Memory B cell (primary cell): ENCODE data around the gene DPT.

Source experiments
- ATAC-seq: fragments of 150-1000 bp; cut with Tn5 transposase; 2 replicates; pipeline ENCODE4 v1.10.0; 2021; ENCODE audit warnings: low read depth, mild to moderate bottlenecking, moderate library complexity
- DNase-seq, 2 donors: peaks; one replicate each; pipeline ENCODE4 v3.0.0; 2022; ENCODE audit warnings: low spot score in 2 of 2
- H3K27ac Mint-ChIP-seq: one replicate; pipeline ENCODE4 v1.8.0; 2022; ENCODE audit warnings: mild to moderate bottlenecking, moderate library complexity, mixed read lengths
- H3K27me3 Mint-ChIP-seq: one replicate; pipeline ENCODE4 v1.8.0; 2022; ENCODE audit warnings: mixed read lengths
- H3K36me3 Mint-ChIP-seq: one replicate; pipeline ENCODE4 v1.8.0; 2022; ENCODE audit warnings: mild to moderate bottlenecking, mixed read lengths
- H3K4me1 Mint-ChIP-seq: one replicate; pipeline ENCODE4 v1.8.0; 2022; ENCODE audit warnings: mixed read lengths
- H3K4me3 Mint-ChIP-seq: one replicate; pipeline ENCODE4 v1.8.0; 2022; ENCODE audit warnings: mild to moderate bottlenecking, moderate library complexity, mixed read lengths
- H3K9me3 Mint-ChIP-seq: one replicate; pipeline ENCODE4 v1.8.0; 2022; ENCODE audit warnings: mixed read lengths

Gene DPT

GRCh38 chr1:168726719-168727118, 2.3 kb downstream of the DPT start:
- Mint-ChIP-seq H3K27ac (no peak overlapping the region), H3K4me3 (no peak overlapping the region), H3K4me1 (no peaks in the 10 kb centered on the region), H3K9me3 (peaks cover 2% of the 10 kb centered on the region), H3K36me3 (no peaks in the 10 kb centered on the region), H3K27me3 (peaks cover 4% of the 10 kb centered on the region)
- no peak for DNase-seq
- no peak for ATAC-seq

- Mint-ChIP-seq H3K9me3 (peaks cover 2% of the 10 kb centered on the region), H3K36me3 (no peaks in the 10 kb centered on the region), H3K4me3 (no peak overlapping the region), H3K27ac (no peak overlapping the region), H3K4me1 (no peaks in the 10 kb centered on the region), H3K27me3 (peaks cover 8% of the 10 kb centered on the region)
- no peak for DNase-seq
- no peak for ATAC-seq
Measured at GRCh38 chr1:168726281-168726680, 2.7 kb downstream of the DPT start.

- no peak for ATAC-seq
- peaks cover 2% of the 10 kb centered on the region for H3K9me3 Mint-ChIP-seq
- no peak for DNase-seq
- no peaks in the 10 kb centered on the region for H3K4me1 Mint-ChIP-seq
- H3K27ac Mint-ChIP-seq: no peak overlapping the region
- no peaks in the 10 kb centered on the region for H3K36me3 Mint-ChIP-seq
- peaks cover 8% of the 10 kb centered on the region for H3K27me3 Mint-ChIP-seq
- no peak overlapping the region for H3K4me3 Mint-ChIP-seq
Measured at GRCh38 chr1:168725831-168726230, 3.2 kb downstream of the DPT start.

GRCh38 chr1:168725060-168725459, 3.9 kb downstream of the DPT start:
- H3K27me3 Mint-ChIP-seq: peaks cover 8% of the 10 kb centered on the region
- no peaks in the 10 kb centered on the region for H3K36me3 Mint-ChIP-seq
- H3K27ac Mint-ChIP-seq: no peak overlapping the region
- no peak overlapping the region for H3K4me3 Mint-ChIP-seq
- peaks cover 2% of the 10 kb centered on the region for H3K9me3 Mint-ChIP-seq
- ATAC-seq (no peak), DNase-seq (no peak)
- no peaks in the 10 kb centered on the region for H3K4me1 Mint-ChIP-seq

GRCh38 chr1:168723000-168723399, 6.0 kb downstream of the DPT start:
- Mint-ChIP-seq H3K36me3 (no peaks in the 10 kb centered on the region), H3K9me3 (peaks cover 2% of the 10 kb centered on the region), H3K4me1 (no peaks in the 10 kb centered on the region), H3K4me3 (no peak overlapping the region), H3K27me3 (peaks cover 8% of the 10 kb centered on the region), H3K27ac (no peak overlapping the region)
- DNase-seq: no peak
- ATAC-seq: no peak

- Mint-ChIP-seq H3K9me3 (peaks cover 2% of the 10 kb centered on the region), H3K27me3 (peaks cover 10% of the 10 kb centered on the region), H3K4me1 (no peaks in the 10 kb centered on the region), H3K4me3 (no peak overlapping the region), H3K27ac (no peak overlapping the region), H3K36me3 (no peaks in the 10 kb centered on the region)
- no peak for ATAC-seq
- no peak for DNase-seq
Measured at GRCh38 chr1:168720839-168721238, 8.2 kb downstream of the DPT start.

- Mint-ChIP-seq H3K4me3 (no peak overlapping the region), H3K4me1 (no peaks in the 10 kb centered on the region), H3K27me3 (peaks cover 10% of the 10 kb centered on the region), H3K9me3 (no peaks in the 10 kb centered on the region), H3K36me3 (no peaks in the 10 kb centered on the region), H3K27ac (no peak overlapping the region)
- DNase-seq (no peak), ATAC-seq (no peak)
Measured at GRCh38 chr1:168719306-168720111, 9.5 kb downstream of the DPT start.

- no peak for ATAC-seq
- DNase-seq: no peak
- no peak overlapping the region for H3K4me3 Mint-ChIP-seq
Measured at GRCh38 chr1:168717906-168718891, 10.8 kb downstream of the DPT start.

GRCh38 chr1:168714012-168714411, 15.0 kb downstream of the DPT start:
- H3K9me3 Mint-ChIP-seq: no peaks in the 10 kb centered on the region
- ATAC-seq (no peak), DNase-seq (no peak)
- H3K4me3 Mint-ChIP-seq: no peak overlapping the region
- no peaks in the 10 kb centered on the region for H3K4me1 Mint-ChIP-seq
- no peaks in the 10 kb centered on the region for H3K36me3 Mint-ChIP-seq
- no peak overlapping the region for H3K27ac Mint-ChIP-seq
- peaks cover 3% of the 10 kb centered on the region for H3K27me3 Mint-ChIP-seq

More at GRCh38 chr1:168717906-168718891, 10.8 kb downstream of the DPT start:
- Mint-ChIP-seq H3K36me3 (no peaks in the 10 kb centered on the region), H3K9me3 (no peaks in the 10 kb centered on the region), H3K4me1 (no peaks in the 10 kb centered on the region), H3K27me3 (peaks cover 10% of the 10 kb centered on the region), H3K27ac (no peak overlapping the region)

GRCh38 chr1:168709405-168710363, 19.3 kb downstream of the DPT start:
- H3K4me1 Mint-ChIP-seq: no peaks in the 10 kb centered on the region
- peaks cover 3% of the 10 kb centered on the region for H3K27me3 Mint-ChIP-seq
- H3K27ac Mint-ChIP-seq: no peak overlapping the region
- H3K36me3 Mint-ChIP-seq: no peaks in the 10 kb centered on the region
- ATAC-seq (no peak), DNase-seq (no peak)
- no peak overlapping the region for H3K4me3 Mint-ChIP-seq
- peaks cover 2% of the 10 kb centered on the region for H3K9me3 Mint-ChIP-seq

- Mint-ChIP-seq H3K27me3 (peaks cover 3% of the 10 kb centered on the region), H3K36me3 (no peaks in the 10 kb centered on the region), H3K4me1 (no peaks in the 10 kb centered on the region), H3K4me3 (no peak overlapping the region), H3K9me3 (peaks cover 2% of the 10 kb centered on the region), H3K27ac (no peak overlapping the region)
- DNase-seq (no peak), ATAC-seq (no peak)
Measured at GRCh38 chr1:168708698-168709404, 20.2 kb downstream of the DPT start.

- no peak overlapping the region for H3K4me3 Mint-ChIP-seq
- no peaks in the 10 kb centered on the region for H3K36me3 Mint-ChIP-seq
- peaks cover 2% of the 10 kb centered on the region for H3K9me3 Mint-ChIP-seq
- H3K4me1 Mint-ChIP-seq: no peaks in the 10 kb centered on the region
- H3K27me3 Mint-ChIP-seq: peaks cover 4% of the 10 kb centered on the region
- no peak overlapping the region for H3K27ac Mint-ChIP-seq
- DNase-seq (no peak), ATAC-seq (no peak)
Measured at GRCh38 chr1:168706391-168706992, 22.5 kb downstream of the DPT start.
